ENCODE data around the gene DHFR2.

DNA sequence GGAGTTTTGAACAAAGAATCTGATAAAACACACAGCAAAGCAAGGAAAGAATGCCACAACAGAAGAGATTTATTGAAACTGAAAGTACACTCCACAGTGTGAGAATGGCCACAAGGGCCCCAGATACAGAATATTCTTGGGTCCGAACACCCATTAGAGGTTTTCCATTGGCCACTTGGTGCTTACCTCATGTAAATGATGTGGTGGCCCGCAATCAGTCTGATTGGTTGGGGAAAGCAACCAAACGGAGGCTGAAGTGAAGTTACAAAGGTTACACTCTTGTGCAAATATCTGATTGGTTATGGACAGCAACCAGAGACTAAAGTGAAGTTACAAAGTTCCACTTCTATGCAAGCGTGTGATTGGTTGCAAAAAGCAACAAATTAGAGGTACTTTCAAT, 20.5 kb upstream of the DHFR2 start:
- TF ChIP-seq, protein P1, sequence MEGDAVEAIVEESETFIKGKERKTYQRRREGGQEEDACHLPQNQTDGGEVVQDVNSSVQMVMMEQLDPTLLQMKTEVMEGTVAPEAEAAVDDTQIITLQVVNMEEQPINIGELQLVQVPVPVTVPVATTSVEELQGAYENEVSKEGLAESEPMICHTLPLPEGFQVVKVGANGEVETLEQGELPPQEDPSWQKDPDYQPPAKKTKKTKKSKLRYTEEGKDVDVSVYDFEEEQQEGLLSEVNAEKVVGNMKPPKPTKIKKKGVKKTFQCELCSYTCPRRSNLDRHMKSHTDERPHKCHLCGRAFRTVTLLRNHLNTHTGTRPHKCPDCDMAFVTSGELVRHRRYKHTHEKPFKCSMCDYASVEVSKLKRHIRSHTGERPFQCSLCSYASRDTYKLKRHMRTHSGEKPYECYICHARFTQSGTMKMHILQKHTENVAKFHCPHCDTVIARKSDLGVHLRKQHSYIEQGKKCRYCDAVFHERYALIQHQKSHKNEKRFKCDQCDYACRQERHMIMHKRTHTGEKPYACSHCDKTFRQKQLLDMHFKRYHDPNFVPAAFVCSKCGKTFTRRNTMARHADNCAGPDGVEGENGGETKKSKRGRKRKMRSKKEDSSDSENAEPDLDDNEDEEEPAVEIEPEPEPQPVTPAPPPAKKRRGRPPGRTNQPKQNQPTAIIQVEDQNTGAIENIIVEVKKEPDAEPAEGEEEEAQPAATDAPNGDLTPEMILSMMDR (conservative IDR thresholded peaks at IDR 0.05) = no peak
- no peak for TF ChIP-seq ZFX (IDR thresholded peaks at IDR 0.05)

All from C4-2B (cell line).